A673 (cell line): ENCODE results near the gene CDH23. TPM values are rescaled to one million over a fixed set of nuclear protein-coding genes. Genes with fewer than 3 reads are reported as not detected.

Source experiments
- BruUV-seq: library from RNA; stranded (reverse); fragments of 400-500 nt; replicated peaks from 2 replicates; lab custom pipeline; 2021; lab: Mats Ljungman, UMichigan
- CTCF ChIA-PET: fragments of 300-600 bp; sonication (Branson Sonifier 250); formaldehyde crosslinking; loops from one replicate; lab custom pipeline; 2022; ENCODE audit warnings: antibody characterized with exemption; lab: Charles Lee
- POLR2A ChIA-PET: fragments of 300-600 bp; sonication (Branson Sonifier 250); formaldehyde crosslinking; loops from one replicate; lab custom pipeline; 2022; ENCODE audit warnings: antibody characterized with exemption; ENCODE audit not compliant: low non-redundant PET; lab: Charles Lee
- DNase-seq: peaks from one replicate; pipeline ENCODE4 v3.0.0-alpha.2; 2015; ENCODE audit warnings: low spot score
- H3K27ac ChIP-seq: fragments of 200-600 bp; sonication (generic); 2 replicates; pipeline ENCODE4 v1.5.1; 2016; ENCODE audit warnings: mixed run types, low read depth, mild to moderate bottlenecking, mixed read lengths, antibody characterized with exemption, low read length; ENCODE audit not compliant: poor library complexity, severe bottlenecking
- H3K27me3 ChIP-seq: fragments of 200-600 bp; sonication (generic); replicated peaks from 2 replicates; pipeline ENCODE4 v1.6.1; 2017; ENCODE audit warnings: mixed run types, low read depth, mild to moderate bottlenecking, mixed read lengths, antibody characterized with exemption, low read length; ENCODE audit not compliant: insufficient read depth, poor library complexity
- H3K36me3 ChIP-seq: fragments of 200-600 bp; sonication (generic); 2 replicates; pipeline ENCODE4 v1.6.1; 2016; ENCODE audit warnings: mixed run types, mild to moderate bottlenecking, mixed read lengths, antibody characterized with exemption, low read length; ENCODE audit not compliant: insufficient read depth, poor library complexity, severe bottlenecking
- H3K4me1 ChIP-seq: fragments of 200-600 bp; sonication (generic); 2 replicates; pipeline ENCODE4 v1.6.1; 2017; ENCODE audit warnings: mixed run types, mild to moderate bottlenecking, mixed read lengths, antibody characterized with exemption, low read length; ENCODE audit not compliant: insufficient read depth, poor library complexity, severe bottlenecking
- H3K4me3 ChIP-seq: fragments of 200-600 bp; sonication (generic); 2 replicates; pipeline ENCODE4 v1.5.1; 2016; ENCODE audit warnings: low read depth, mixed run types, mild to moderate bottlenecking, mixed read lengths, low read length; ENCODE audit not compliant: poor library complexity, severe bottlenecking
- H3K9me3 ChIP-seq: fragments of 200-600 bp; sonication (generic); 2 replicates; pipeline ENCODE4 v1.6.1; 2016; ENCODE audit warnings: mixed run types, low read depth, mild to moderate bottlenecking, mixed read lengths, antibody characterized with exemption, low read length; ENCODE audit not compliant: poor library complexity, severe bottlenecking
- CTCF ChIP-seq: fragments of 300-800, 200-600 bp; sonication (generic); conservative IDR thresholded peaks from 2 replicates; pipeline ENCODE4 v1.5.1; 2017; ENCODE audit warnings: low read depth, mild to moderate bottlenecking, antibody characterized with exemption, low read length, moderate library complexity, mixed read lengths
- EZH2 ChIP-seq: fragments of 200-600 bp; sonication (generic); IDR thresholded peaks from 2 replicates; pipeline ENCODE4 v1.6.1; 2017; ENCODE audit warnings: borderline replicate concordance, low read depth, mild to moderate bottlenecking, mixed read lengths, antibody characterized with exemption, low read length; ENCODE audit not compliant: poor library complexity, severe bottlenecking
- intact Hi-C: fragments of 100-400 bp; cut with micrococcal nuclease; formaldehyde crosslinking; loops from one replicate; pipeline ENCODE4 v1.10.0; 2022; ENCODE audit not compliant: unreplicated experiment
- total RNA-seq: library from RNA; stranded (reverse); gene quantifications from 2 replicates; pipeline ENCODE4 v1.2.3, GENCODE V29; 2021

The CDH23 gene
- total RNA-seq, 1 experiment from 2014 or later, result 49.7 TPM

- H3K36me3 ChIP-seq, result no peaks in the 10 kb centered on the region
- TF ChIP-seq EZH2, result no peak
- no peak for TF ChIP-seq CTCF
- no peak for DNase-seq
- intact Hi-C loops, result no loop called here
- no peak overlapping the region for H3K4me3 ChIP-seq
- no peak overlapping the region for H3K27ac ChIP-seq
- no TSS peak for BruUV-seq
- no peaks in the 10 kb centered on the region for H3K4me1 ChIP-seq
- no peaks in the 10 kb centered on the region for H3K27me3 ChIP-seq
- ChIA-PET CTCF (no interaction called here), POLR2A (no interaction called here)
- H3K9me3 ChIP-seq, result no peaks in the 10 kb centered on the region
These were observed 350.4 kb downstream of the CDH23 start for GRCh38 chr10:71747039-71747531.

- DNase-seq, result no peak
- BruUV-seq, result no TSS peak
- no peaks in the 10 kb centered on the region for H3K4me1 ChIP-seq
- CTCF ChIA-PET, result no interaction called here
- no peaks in the 10 kb centered on the region for H3K9me3 ChIP-seq
- H3K27me3 ChIP-seq, result no peaks in the 10 kb centered on the region
- H3K27ac ChIP-seq, result no peak overlapping the region
- no peaks in the 10 kb centered on the region for H3K36me3 ChIP-seq
- TF ChIP-seq CTCF (no peak), EZH2 (no peak)
- intact Hi-C loops, result no loop called here
- POLR2A ChIA-PET, result no interaction called here
- H3K4me3 ChIP-seq, result no peak overlapping the region
These were observed 351.1 kb downstream of the CDH23 start for GRCh38 chr10:71747551-71748523.

- BruUV-seq, result no TSS peak
- Histone ChIP-seq H3K4me1 (no peaks in the 10 kb centered on the region), H3K36me3 (no peaks in the 10 kb centered on the region), H3K27me3 (no peaks in the 10 kb centered on the region), H3K27ac (no peak overlapping the region), H3K4me3 (no peak overlapping the region), H3K9me3 (no peaks in the 10 kb centered on the region)
- ChIA-PET CTCF (no interaction called here), POLR2A (no interaction called here)
- intact Hi-C loops, result no loop called here
- TF ChIP-seq CTCF (no peak), EZH2 (no peak)
- no peak for DNase-seq
These were observed 352.0 kb downstream of the CDH23 start for GRCh38 chr10:71748671-71749191.
